Activated T-cell treated with anti-CD3 and anti-CD28 coated beads for 48 hours (primary cell): Measurements from ENCODE around the gene SLC4A1AP.

Source experiments
- DNase-seq: peaks from one replicate; pipeline ENCODE4 v3.0.0-alpha.2; 2020; ENCODE audit warnings: low read depth

The SLC4A1AP gene

GRCh38 chr2:27742571-27742970 is 78.9 kb downstream of the SLC4A1AP start:
- no peak for DNase-seq
